ENCODE measurements around the gene ANKRD63.

ANKRD63 gene

DNA sequence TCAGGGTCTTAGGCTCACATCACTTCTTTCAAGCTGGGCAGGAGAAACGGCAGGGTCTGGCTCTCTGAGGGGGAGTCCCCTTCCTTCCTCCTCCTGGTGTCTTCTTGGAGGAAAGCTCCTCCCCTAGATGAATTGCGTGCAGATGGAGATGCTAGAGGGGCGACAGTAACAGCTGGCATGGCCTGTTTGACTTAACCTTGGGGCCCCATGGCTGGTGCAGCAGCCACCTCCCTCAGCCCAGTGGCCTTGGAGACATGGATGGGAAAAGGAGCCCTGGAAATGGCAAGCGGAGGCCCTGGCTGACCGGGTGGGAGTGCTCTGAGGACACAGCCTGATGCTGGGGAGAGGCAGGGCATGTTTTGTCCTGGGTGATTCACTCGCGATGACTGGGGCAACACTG lies 23.8 kb downstream of the ANKRD63 start:
- peaks cover 8% of the 10 kb centered on the region for H3K4me1 ChIP-seq (ENCODE audit: control insufficient read depth, low read depth, low read length)
- no peak overlapping the region for H3K4me3 ChIP-seq (ENCODE audit: low read length)
- no peak overlapping the region for H3K9ac ChIP-seq (ENCODE audit: low read length)
- H3K27ac ChIP-seq (ENCODE audit: low read length), result no peak overlapping the region
- H3K27me3 ChIP-seq (ENCODE audit: control insufficient read depth, insufficient read depth, low read length), result peaks cover 6% of the 10 kb centered on the region
- no peaks in the 10 kb centered on the region for H3K9me3 ChIP-seq (ENCODE audit: control insufficient read depth, low read depth, low read length)
- no peaks in the 10 kb centered on the region for H3K36me3 ChIP-seq (ENCODE audit: control insufficient read depth, low read depth, low read length)

DNA sequence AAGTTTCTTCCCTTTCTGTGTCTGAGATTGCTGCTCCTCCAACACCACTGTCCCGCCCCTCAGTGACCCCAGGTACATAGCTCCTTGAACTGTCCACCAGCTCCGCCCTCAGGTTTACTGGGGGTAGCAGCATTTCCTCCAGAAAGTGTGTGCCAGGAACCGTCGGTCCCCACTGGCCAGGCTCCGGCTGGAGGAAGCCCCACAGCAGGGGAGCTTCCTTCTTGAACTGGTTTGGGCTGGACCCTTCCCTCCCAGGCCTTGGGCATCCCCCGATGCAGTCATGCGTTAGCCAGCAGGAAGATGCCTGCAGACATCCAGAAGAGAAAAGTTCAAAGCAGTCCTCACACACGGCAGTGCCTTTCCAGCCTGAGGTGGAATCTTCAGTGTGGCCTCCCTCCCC lies 24.3 kb downstream of the ANKRD63 start:
- Histone ChIP-seq H3K27me3 (ENCODE audit: control insufficient read depth, insufficient read depth, low read length) (peaks cover 11% of the 10 kb centered on the region), H3K9me3 (ENCODE audit: control insufficient read depth, low read depth, low read length) (no peaks in the 10 kb centered on the region), H3K4me1 (ENCODE audit: control insufficient read depth, low read depth, low read length) (peaks cover 8% of the 10 kb centered on the region), H3K9ac (ENCODE audit: low read length) (no peak overlapping the region), H3K36me3 (ENCODE audit: control insufficient read depth, low read depth, low read length) (no peaks in the 10 kb centered on the region), H3K4me3 (ENCODE audit: low read length) (no peak overlapping the region), H3K27ac (ENCODE audit: low read length) (no peak overlapping the region)

DNA sequence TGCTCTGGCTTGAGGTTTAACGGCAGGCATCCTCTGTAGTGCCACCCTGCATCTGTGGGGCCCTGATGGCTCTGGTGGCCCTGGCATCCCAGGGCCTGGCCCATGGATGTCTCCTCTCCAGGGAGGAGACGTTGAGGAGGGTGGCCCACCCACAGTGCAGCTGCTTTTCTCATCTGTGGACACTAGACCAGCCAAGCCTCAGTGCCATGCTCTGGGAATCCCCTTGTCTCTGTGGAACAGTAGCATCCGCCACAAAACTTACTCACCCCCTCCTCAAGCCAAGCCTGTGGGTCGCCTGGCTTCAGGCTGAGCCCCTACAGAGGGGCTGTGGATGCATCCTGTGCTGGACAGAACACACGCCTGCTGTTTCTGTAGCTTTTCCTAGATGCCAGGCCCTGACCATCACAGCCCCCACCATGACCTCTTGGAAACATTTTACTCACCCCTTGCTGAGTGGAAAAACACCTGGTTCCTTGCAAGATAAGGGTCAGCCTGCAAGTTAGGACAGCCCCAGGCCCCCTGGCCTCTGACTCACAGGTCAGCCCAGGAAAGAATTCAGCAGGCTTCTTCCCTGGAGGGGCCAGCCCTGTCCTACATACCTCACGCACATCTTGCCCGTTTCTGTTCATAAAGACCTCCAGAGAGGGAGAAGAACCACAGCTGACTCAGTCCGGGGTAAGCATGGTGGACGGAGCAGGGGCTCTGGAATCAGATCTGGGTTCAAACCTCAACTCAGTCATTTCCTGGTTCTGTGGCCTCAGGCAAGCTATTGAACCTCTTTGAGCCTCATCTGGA lies 25.0 kb downstream of the ANKRD63 start:
- H3K4me1 ChIP-seq (ENCODE audit: control insufficient read depth, low read depth, low read length), result peaks cover 8% of the 10 kb centered on the region
- no peaks in the 10 kb centered on the region for H3K9me3 ChIP-seq (ENCODE audit: control insufficient read depth, low read depth, low read length)
- H3K36me3 ChIP-seq (ENCODE audit: control insufficient read depth, low read depth, low read length), result no peaks in the 10 kb centered on the region
- H3K4me3 ChIP-seq (ENCODE audit: low read length), result no peak overlapping the region
- peaks cover 18% of the 10 kb centered on the region for H3K27me3 ChIP-seq (ENCODE audit: control insufficient read depth, insufficient read depth, low read length)
- no peak overlapping the region for H3K9ac ChIP-seq (ENCODE audit: low read length)
- no peak overlapping the region for H3K27ac ChIP-seq (ENCODE audit: low read length)

DNA sequence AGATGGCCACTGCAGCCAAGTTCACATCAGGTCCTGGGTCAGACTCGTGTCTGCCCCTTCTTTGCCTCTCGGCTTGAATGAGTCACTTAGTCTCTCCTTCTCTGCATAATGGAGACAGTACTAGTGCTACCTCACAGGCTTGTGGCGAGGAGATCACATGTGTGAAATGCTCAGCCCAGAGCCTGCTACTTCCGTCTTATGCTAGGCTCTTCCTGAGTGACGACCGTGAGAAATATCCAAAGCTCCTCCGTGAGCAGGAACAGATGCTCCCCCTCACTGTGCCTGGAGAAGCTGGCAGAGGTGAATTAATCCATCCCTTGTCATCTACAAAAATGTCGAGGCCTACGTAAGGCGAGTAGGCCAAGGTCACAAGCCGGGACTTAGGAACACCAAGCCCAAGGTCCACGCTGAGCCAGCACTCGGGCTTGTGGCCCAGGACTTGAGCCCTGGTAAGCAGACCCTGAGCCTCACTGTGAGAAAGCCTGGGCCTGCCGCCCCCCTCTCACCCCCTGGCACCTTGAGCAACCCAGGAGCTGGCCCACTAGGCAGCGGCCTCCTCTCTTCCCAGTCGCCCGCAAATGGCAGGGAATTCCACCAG lies 26.1 kb downstream of the ANKRD63 start:
- Histone ChIP-seq H3K27ac (ENCODE audit: low read length) (no peak overlapping the region), H3K9me3 (ENCODE audit: control insufficient read depth, low read depth, low read length) (no peaks in the 10 kb centered on the region), H3K4me3 (ENCODE audit: low read length) (no peak overlapping the region)

DNA sequence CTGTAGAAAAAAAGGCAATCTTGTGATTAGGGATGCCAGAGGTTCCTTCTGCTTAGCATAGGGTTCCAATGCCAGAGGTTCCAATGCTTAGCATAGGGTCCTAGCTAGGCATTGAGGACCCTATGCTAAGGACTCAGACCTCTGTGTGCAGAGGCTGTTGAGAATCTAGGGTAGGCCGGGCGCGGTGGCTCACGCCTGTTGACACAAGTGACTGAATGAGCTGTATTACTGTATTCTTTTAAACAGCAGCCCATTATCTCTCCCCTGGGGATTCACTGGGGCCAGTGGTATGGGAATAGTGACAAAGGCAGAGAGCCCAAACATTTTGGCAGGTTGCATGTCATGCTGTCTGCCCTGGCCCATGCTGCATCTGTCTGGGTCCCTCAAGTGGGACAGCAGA lies 27.8 kb downstream of the ANKRD63 start:
- H3K4me3 ChIP-seq (ENCODE audit: low read length), result no peak overlapping the region
- H3K36me3 ChIP-seq (ENCODE audit: control insufficient read depth, low read depth, low read length), result no peaks in the 10 kb centered on the region
- H3K4me1 ChIP-seq (ENCODE audit: control insufficient read depth, low read depth, low read length), result peaks cover 8% of the 10 kb centered on the region
- H3K9me3 ChIP-seq (ENCODE audit: control insufficient read depth, low read depth, low read length), result no peaks in the 10 kb centered on the region
- no peak overlapping the region for H3K27ac ChIP-seq (ENCODE audit: low read length)
- H3K9ac ChIP-seq (ENCODE audit: low read length), result no peak overlapping the region
- H3K27me3 ChIP-seq (ENCODE audit: control insufficient read depth, insufficient read depth, low read length), result peaks cover 45% of the 10 kb centered on the region

More for the DNA sequence above, 26.1 kb downstream of the ANKRD63 start:
- H3K27me3 ChIP-seq (ENCODE audit: control insufficient read depth, insufficient read depth, low read length), result peaks cover 29% of the 10 kb centered on the region
- H3K36me3 ChIP-seq (ENCODE audit: control insufficient read depth, low read depth, low read length), result no peaks in the 10 kb centered on the region
- no peak overlapping the region for H3K9ac ChIP-seq (ENCODE audit: low read length)
- peaks cover 8% of the 10 kb centered on the region for H3K4me1 ChIP-seq (ENCODE audit: control insufficient read depth, low read depth, low read length)

DNA sequence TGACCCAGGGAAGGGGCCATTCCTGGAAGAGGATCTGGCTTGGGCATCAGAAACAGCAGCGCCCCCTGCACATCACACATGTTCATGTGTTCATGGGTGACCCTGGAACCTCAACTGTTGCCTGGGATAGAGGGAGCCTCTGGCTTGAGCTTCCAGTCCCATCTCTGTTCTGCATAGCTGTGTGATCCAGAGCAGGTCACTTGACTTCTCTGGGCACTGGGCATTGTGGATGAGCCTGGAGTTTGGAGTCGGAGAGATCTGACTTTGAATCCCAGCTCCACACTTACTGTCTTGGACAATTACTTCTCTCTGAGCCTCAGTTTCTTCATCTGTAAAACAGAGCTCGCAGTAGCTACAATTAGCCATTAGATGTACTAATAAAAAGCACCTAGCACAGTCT lies 28.4 kb downstream of the ANKRD63 start:
- Histone ChIP-seq H3K27me3 (ENCODE audit: control insufficient read depth, insufficient read depth, low read length) (peaks cover 45% of the 10 kb centered on the region), H3K36me3 (ENCODE audit: control insufficient read depth, low read depth, low read length) (no peaks in the 10 kb centered on the region), H3K9me3 (ENCODE audit: control insufficient read depth, low read depth, low read length) (no peaks in the 10 kb centered on the region), H3K9ac (ENCODE audit: low read length) (no peak overlapping the region), H3K4me3 (ENCODE audit: low read length) (no peak overlapping the region), H3K27ac (ENCODE audit: low read length) (no peak overlapping the region), H3K4me1 (ENCODE audit: control insufficient read depth, low read depth, low read length) (peaks cover 8% of the 10 kb centered on the region)

DNA sequence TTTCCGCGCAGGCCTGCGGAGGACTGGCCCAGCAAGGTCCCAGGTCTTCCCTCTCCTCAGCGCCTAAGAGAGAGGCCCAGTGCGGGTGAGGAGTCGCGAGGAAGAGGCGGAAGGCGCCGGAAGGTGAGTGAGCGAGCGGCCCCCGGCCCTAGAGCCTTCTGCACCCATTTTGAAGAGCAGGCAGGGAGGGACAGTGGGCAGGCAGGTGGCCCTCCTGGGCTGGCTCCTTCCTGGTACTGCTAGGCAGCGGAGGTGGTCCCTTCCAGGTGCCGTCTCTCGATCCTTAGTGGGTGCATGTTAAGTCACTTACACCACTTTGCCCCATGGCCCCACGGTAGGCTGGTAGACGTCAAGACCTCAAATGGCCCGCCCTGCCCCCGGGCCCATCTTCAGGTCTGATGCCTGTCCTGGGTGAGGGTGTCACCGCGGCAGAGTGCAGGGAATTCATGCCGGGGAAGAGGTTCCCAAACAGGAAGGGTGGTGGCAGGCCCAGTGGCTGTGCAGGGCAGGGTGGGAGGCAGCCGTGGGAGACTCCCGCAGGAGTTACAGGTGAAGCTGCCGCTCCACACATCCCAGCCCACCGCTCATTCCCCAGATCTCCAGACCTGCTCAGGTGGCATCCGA lies 29.6 kb downstream of the ANKRD63 start:
- Histone ChIP-seq H3K36me3 (ENCODE audit: control insufficient read depth, low read depth, low read length) (no peaks in the 10 kb centered on the region), H3K27me3 (ENCODE audit: control insufficient read depth, insufficient read depth, low read length) (peaks cover 45% of the 10 kb centered on the region), H3K4me3 (ENCODE audit: low read length) (peak overlapping the region; percentile 60), H3K4me1 (ENCODE audit: control insufficient read depth, low read depth, low read length) (no peaks in the 10 kb centered on the region), H3K27ac (ENCODE audit: low read length) (no peak overlapping the region), H3K9ac (ENCODE audit: low read length) (no peak overlapping the region), H3K9me3 (ENCODE audit: control insufficient read depth, low read depth, low read length) (no peaks in the 10 kb centered on the region)

DNA sequence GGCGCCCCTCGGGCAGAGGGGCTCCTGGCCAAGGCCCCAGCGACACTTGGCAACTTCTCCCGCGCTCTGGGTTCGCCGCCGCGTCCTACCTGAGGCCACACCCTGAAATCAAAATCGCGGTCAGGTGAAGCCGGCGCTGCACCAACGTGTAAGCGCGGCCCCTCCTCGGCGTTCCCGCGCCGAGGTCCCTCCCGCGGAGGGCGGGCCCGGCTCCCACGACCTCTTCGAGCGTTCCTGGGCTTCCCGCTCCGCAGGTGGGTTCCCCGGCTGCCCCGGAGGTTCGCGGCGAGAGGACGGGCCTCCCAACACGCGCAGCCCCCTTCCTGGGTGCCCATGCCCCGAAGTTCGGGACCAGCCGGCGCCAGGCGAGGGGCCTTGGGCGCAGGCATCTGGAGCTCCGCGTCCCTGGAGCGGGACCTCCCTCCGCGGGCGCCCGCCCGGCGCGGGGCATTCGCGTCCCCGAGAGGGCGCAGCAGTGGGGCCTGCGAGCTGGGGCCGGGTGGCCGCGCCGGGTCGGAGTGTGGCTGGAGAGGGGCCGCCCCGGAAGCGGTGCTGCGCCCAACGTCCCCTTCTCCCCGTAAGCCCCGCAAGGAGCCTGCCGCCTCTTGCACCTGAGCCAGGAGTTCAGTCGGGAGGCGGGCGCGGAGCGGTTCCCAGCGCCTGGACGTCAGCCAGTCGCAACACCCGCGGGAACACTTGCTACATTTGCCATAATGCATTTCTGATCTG lies 30.3 kb downstream of the ANKRD63 start:
- no peaks in the 10 kb centered on the region for H3K4me1 ChIP-seq (ENCODE audit: control insufficient read depth, low read depth, low read length)
- H3K27me3 ChIP-seq (ENCODE audit: control insufficient read depth, insufficient read depth, low read length), result peaks cover 45% of the 10 kb centered on the region
- no peaks in the 10 kb centered on the region for H3K9me3 ChIP-seq (ENCODE audit: control insufficient read depth, low read depth, low read length)
- peak overlapping the region; percentile 60 for H3K4me3 ChIP-seq (ENCODE audit: low read length)
- H3K36me3 ChIP-seq (ENCODE audit: control insufficient read depth, low read depth, low read length), result no peaks in the 10 kb centered on the region
- H3K9ac ChIP-seq (ENCODE audit: low read length), result no peak overlapping the region
- no peak overlapping the region for H3K27ac ChIP-seq (ENCODE audit: low read length)

DNA sequence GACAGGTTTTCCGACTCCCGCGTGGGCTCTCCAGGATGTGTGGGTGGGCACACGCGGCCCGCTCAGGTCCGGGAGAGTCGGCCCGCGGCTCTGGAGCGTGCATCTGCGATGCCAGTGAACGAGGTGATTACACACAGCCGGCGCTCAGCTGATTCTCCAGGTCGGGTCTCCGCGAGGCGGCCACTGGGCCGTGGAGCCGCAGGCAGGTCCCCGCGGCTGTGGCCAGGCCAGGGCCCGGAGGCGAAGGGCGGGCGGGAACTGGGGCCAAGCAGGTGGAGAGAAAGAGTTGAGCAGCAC lies 30.8 kb downstream of the ANKRD63 start:
- H3K27ac ChIP-seq (ENCODE audit: low read length), result no peak overlapping the region
- H3K9ac ChIP-seq (ENCODE audit: low read length), result no peak overlapping the region
- no peaks in the 10 kb centered on the region for H3K4me1 ChIP-seq (ENCODE audit: control insufficient read depth, low read depth, low read length)
- peak overlapping the region; percentile 60 for H3K4me3 ChIP-seq (ENCODE audit: low read length)
- H3K36me3 ChIP-seq (ENCODE audit: control insufficient read depth, low read depth, low read length), result no peaks in the 10 kb centered on the region
- H3K9me3 ChIP-seq (ENCODE audit: control insufficient read depth, low read depth, low read length), result no peaks in the 10 kb centered on the region
- H3K27me3 ChIP-seq (ENCODE audit: control insufficient read depth, insufficient read depth, low read length), result peaks cover 45% of the 10 kb centered on the region

DNA sequence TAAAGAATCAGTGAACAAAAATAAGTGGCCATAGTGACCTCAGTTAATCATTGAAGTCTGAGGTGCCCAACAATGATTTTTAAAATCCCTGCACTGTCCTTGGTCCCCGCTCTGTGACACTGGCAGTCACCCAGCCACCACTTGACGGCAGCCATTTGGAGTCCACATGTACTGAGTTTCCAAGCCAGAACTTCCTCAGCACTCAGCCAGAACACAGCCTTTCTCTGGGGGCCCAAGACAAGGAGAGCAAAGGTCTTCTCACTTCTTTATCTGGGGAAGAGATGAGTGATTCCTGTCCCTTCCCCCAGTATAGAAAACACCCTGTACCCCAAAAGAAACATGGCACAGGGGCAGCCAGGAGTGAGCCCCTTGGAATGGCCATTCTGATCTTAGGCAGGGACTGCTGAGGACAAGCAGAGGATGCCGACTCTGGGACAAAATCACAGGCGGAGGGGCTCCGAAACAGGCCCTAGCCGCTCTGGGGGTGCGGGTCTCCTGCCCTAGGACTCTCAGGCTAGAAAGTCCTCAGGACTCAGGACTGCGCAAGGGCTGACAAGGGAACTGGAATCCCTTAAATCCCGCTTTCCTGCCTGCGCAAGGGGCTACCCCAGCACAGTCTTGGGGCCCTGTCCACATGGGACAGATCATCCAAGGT lies 31.3 kb downstream of the ANKRD63 start:
- Histone ChIP-seq H3K9ac (ENCODE audit: low read length) (no peak overlapping the region), H3K36me3 (ENCODE audit: control insufficient read depth, low read depth, low read length) (no peaks in the 10 kb centered on the region), H3K4me1 (ENCODE audit: control insufficient read depth, low read depth, low read length) (no peaks in the 10 kb centered on the region), H3K4me3 (ENCODE audit: low read length) (peak overlapping the region; percentile 60), H3K27me3 (ENCODE audit: control insufficient read depth, insufficient read depth, low read length) (peaks cover 45% of the 10 kb centered on the region), H3K9me3 (ENCODE audit: control insufficient read depth, low read depth, low read length) (no peaks in the 10 kb centered on the region), H3K27ac (ENCODE audit: low read length) (no peak overlapping the region)

DNA sequence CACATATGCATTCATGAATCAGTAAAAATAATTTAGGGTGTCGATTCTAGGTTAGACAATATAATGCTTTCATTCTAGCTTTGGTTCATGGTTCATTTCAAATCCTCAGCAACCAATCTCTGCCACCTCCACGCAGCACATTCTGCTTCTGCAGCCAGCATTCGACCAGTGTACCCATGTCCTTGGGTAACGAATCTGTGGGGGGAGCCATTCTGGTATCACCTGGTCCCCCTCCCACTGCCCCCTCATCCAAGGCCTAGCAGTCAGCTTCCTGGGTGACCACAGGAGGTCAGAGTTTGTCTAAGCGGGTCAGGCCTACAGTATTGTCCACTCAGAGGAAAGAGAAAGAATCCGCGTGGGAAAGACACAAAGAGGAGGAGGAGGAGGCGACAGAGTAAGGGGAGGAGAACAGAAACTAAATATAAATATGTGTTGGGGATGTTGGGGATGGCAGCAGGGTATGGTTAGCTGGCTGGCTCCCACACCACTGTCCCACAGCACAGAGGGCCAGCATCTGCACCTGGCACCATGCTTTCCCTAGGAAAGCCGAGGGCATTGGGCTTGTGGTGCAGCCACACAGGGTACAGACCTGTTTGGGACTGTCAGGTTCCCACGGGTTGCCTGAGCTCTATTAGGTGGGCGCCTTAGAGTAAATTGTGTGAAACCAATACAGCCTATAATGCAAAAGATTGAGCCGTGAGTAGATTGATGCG lies 31.9 kb downstream of the ANKRD63 start:
- H3K27me3 ChIP-seq (ENCODE audit: control insufficient read depth, insufficient read depth, low read length), result peaks cover 45% of the 10 kb centered on the region
- H3K4me1 ChIP-seq (ENCODE audit: control insufficient read depth, low read depth, low read length), result no peaks in the 10 kb centered on the region
- no peaks in the 10 kb centered on the region for H3K36me3 ChIP-seq (ENCODE audit: control insufficient read depth, low read depth, low read length)
- no peak overlapping the region for H3K27ac ChIP-seq (ENCODE audit: low read length)
- H3K9ac ChIP-seq (ENCODE audit: low read length), result no peak overlapping the region
- H3K9me3 ChIP-seq (ENCODE audit: control insufficient read depth, low read depth, low read length), result no peaks in the 10 kb centered on the region
- no peak overlapping the region for H3K4me3 ChIP-seq (ENCODE audit: low read length)

Measured in iPS-18a (cell line).